ENCODE measurements around the gene OTOGL.

DNA sequence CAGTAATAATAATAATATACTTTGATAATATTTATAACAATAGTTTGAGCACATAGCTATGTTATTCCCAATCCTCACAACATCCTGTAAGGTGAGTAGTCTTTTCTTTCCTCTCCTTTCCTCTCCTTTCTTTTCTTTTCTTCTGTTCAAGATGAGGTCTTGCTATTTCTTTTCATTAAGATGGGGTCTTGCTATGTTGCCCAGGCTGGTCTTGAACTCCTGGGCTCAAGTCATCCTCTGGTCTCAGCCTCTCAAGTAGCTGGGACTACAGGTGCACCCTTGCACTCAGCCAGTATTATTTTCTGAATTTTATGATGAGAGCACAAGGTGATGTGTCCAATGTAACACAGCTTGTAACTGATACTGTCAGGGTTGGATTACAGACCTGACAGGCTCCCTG, 134.6 kb downstream of the OTOGL start:
- TF ChIP-seq CTCF (IDR thresholded peaks at IDR 0.05) (no peak), POLR2A (IDR thresholded peaks at IDR 0.05) (no peak)
